ENCODE measurements around the gene ALDH1A2. TPM values are rescaled to one million over a fixed set of nuclear protein-coding genes. Genes with fewer than 3 reads are reported as not detected.

ALDH1A2 gene
- total RNA-seq, 1 experiment from 2014 or later: 4.0 TPM

DNA sequence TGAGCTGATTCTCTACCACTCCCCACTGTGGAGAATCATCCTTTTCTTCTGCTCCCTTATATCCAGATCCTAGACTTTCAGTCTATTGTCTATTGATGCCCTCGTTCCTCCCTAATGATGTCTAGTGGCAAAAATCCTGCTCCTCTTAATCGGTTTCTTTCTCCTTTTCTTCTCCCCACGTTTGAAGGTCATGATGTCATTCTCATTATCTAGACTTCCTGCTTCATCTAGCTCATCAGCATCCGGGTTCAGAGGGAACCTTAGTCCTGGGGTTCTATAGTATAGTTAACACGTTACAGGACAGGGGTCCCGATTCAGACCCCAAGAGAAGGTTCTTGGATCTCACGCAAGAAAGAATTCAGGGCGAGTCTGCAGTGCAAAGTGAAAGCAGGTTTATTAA is 14.9 kb upstream of the ALDH1A2 start:
- Histone ChIP-seq H3K4me2 (no peak overlapping the region), H3K4me3 (no peak overlapping the region), H3K79me2 (ENCODE audit: low read depth) (no peaks in the 10 kb centered on the region), H3K36me3 (ENCODE audit: low read depth) (no peaks in the 10 kb centered on the region), H3F3A (ENCODE audit: insufficient read depth, low read depth) (no peaks in the 10 kb centered on the region), H4K20me1 (ENCODE audit: insufficient read depth) (no peaks in the 10 kb centered on the region), H3K4me1 (replicated peaks; ENCODE audit: insufficient read depth) (no peaks in the 10 kb centered on the region), H3K27ac (no peak overlapping the region), H3K9me2 (ENCODE audit: insufficient read depth) (no peaks in the 10 kb centered on the region), H2AFZ (no peak overlapping the region), H3K9me3 (ENCODE audit: insufficient read depth, low read depth) (no peaks in the 10 kb centered on the region), H3K27me3 (ENCODE audit: insufficient read depth, low read depth) (no peaks in the 10 kb centered on the region)
- ChIA-PET CTCF (no interaction called here), POLR2A (ENCODE audit: unreplicated experiment) (no interaction called here)
- intact Hi-C loops (cut with micrococcal nuclease; ENCODE audit: unreplicated experiment): no loop called here
- no peak for DNase-seq
- no TSS peak for BruUV-seq (replicated peaks)
- TF ChIP-seq, protein P1, sequence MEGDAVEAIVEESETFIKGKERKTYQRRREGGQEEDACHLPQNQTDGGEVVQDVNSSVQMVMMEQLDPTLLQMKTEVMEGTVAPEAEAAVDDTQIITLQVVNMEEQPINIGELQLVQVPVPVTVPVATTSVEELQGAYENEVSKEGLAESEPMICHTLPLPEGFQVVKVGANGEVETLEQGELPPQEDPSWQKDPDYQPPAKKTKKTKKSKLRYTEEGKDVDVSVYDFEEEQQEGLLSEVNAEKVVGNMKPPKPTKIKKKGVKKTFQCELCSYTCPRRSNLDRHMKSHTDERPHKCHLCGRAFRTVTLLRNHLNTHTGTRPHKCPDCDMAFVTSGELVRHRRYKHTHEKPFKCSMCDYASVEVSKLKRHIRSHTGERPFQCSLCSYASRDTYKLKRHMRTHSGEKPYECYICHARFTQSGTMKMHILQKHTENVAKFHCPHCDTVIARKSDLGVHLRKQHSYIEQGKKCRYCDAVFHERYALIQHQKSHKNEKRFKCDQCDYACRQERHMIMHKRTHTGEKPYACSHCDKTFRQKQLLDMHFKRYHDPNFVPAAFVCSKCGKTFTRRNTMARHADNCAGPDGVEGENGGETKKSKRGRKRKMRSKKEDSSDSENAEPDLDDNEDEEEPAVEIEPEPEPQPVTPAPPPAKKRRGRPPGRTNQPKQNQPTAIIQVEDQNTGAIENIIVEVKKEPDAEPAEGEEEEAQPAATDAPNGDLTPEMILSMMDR (conservative IDR thresholded peaks at IDR 0.05): no peak
- TF ChIP-seq EZH2 (IDR thresholded peaks at IDR 0.05; ENCODE audit: low read depth): no peak

GRCh38 chr15:58078591-58078990 is 13.1 kb upstream of the ALDH1A2 start:
- Histone ChIP-seq H3K79me2 (ENCODE audit: low read depth) (no peaks in the 10 kb centered on the region), H3K4me3 (no peak overlapping the region), H3K27me3 (ENCODE audit: insufficient read depth, low read depth) (no peaks in the 10 kb centered on the region), H3K4me2 (no peak overlapping the region), H3K9me2 (ENCODE audit: insufficient read depth) (no peaks in the 10 kb centered on the region), H3K27ac (no peak overlapping the region), H4K20me1 (ENCODE audit: insufficient read depth) (no peaks in the 10 kb centered on the region), H3K9me3 (ENCODE audit: insufficient read depth, low read depth) (no peaks in the 10 kb centered on the region), H3K36me3 (ENCODE audit: low read depth) (no peaks in the 10 kb centered on the region), H3K4me1 (replicated peaks; ENCODE audit: insufficient read depth) (no peaks in the 10 kb centered on the region), H2AFZ (no peak overlapping the region), H3F3A (ENCODE audit: insufficient read depth, low read depth) (no peaks in the 10 kb centered on the region)
- intact Hi-C loops (cut with micrococcal nuclease; ENCODE audit: unreplicated experiment): loop anchor here (10.0 kb wide), 2 partner anchors 434 to 1446 kb away; no protein-coding TSS in a partner anchor
- TF ChIP-seq, protein P1 (conservative IDR thresholded peaks at IDR 0.05): no peak
- TF ChIP-seq EZH2 (IDR thresholded peaks at IDR 0.05; ENCODE audit: low read depth): no peak
- ChIA-PET CTCF (no interaction called here), POLR2A (ENCODE audit: unreplicated experiment) (no interaction called here)
- BruUV-seq (replicated peaks): no TSS peak
- no peak for DNase-seq

- CTCF ChIA-PET: interaction anchor here (0.6 kb wide), 1 partner anchor 28 kb away, joined by 3 read pairs; no protein-coding TSS in a partner anchor
- Histone ChIP-seq H2AFZ (no peak overlapping the region), H3K4me1 (replicated peaks; ENCODE audit: insufficient read depth) (no peaks in the 10 kb centered on the region), H4K20me1 (ENCODE audit: insufficient read depth) (no peaks in the 10 kb centered on the region), H3K36me3 (ENCODE audit: low read depth) (no peaks in the 10 kb centered on the region), H3K79me2 (ENCODE audit: low read depth) (no peaks in the 10 kb centered on the region), H3K4me2 (no peak overlapping the region), H3F3A (ENCODE audit: insufficient read depth, low read depth) (no peaks in the 10 kb centered on the region), H3K27ac (no peak overlapping the region), H3K27me3 (ENCODE audit: insufficient read depth, low read depth) (no peaks in the 10 kb centered on the region), H3K9me3 (ENCODE audit: insufficient read depth, low read depth) (no peaks in the 10 kb centered on the region), H3K9me2 (ENCODE audit: insufficient read depth) (no peaks in the 10 kb centered on the region), H3K4me3 (no peak overlapping the region)
- no peak for DNase-seq
- POLR2A ChIA-PET (ENCODE audit: unreplicated experiment): no interaction called here
- BruUV-seq (replicated peaks): no TSS peak
- no peak for TF ChIP-seq EZH2 (IDR thresholded peaks at IDR 0.05; ENCODE audit: low read depth)
- TF ChIP-seq, protein P1 (conservative IDR thresholded peaks at IDR 0.05): no peak; the same call in 1 of the 2 replicates
- intact Hi-C loops (cut with micrococcal nuclease; ENCODE audit: unreplicated experiment): loop anchor here (2.0 to 10.0 kb wide), 3 partner anchors 105 to 1447 kb away; no protein-coding TSS in a partner anchor
Measured at GRCh38 chr15:58077427-58077826, 11.9 kb upstream of the ALDH1A2 start.
